OCI-LY7 (cell line): ENCODE measurements around the gene LONRF3. TPM values are rescaled to one million over a fixed set of nuclear protein-coding genes. Genes with fewer than 3 reads are reported as not detected.

Experiments
- BruUV-seq: library from RNA; stranded (reverse); fragments of 400-500 nt; replicated peaks from 2 replicates; lab custom pipeline; 2021; lab: Mats Ljungman, UMichigan
- CTCF ChIA-PET: fragments of 300-600 bp; sonication (Branson Sonifier 250); formaldehyde crosslinking; loops from one replicate; lab custom pipeline; 2022; ENCODE audit warnings: antibody characterized with exemption; ENCODE audit not compliant: unreplicated experiment; lab: Charles Lee
- POLR2A ChIA-PET: fragments of 300-600 bp; sonication (Branson Sonifier 250); formaldehyde crosslinking; loops from one replicate; lab custom pipeline; 2022; ENCODE audit warnings: antibody characterized with exemption; lab: Charles Lee
- DNase-seq: peaks from one replicate; pipeline ENCODE4 v3.0.0-alpha.2; 2015; ENCODE audit warnings: low spot score
- H2AFZ ChIP-seq: fragments of 200-600 bp; sonication (generic), shearing (Covaris generic); 2 replicates; pipeline ENCODE4 v1.6.1; 2014; ENCODE audit warnings: mild to moderate bottlenecking, antibody characterized with exemption, low read length, moderate library complexity
- H3K27ac ChIP-seq: fragments of 200-600 bp; sonication (generic); 2 replicates; pipeline ENCODE4 v1.5.1; 2014; ENCODE audit warnings: mixed run types, low read depth, mild to moderate bottlenecking, moderate library complexity, low read length, inconsistent platforms; ENCODE audit not compliant: poor library complexity, severe bottlenecking
- H3K36me3 ChIP-seq: fragments of 200-600 bp; sonication (generic); 2 replicates; pipeline ENCODE4 v1.6.1; 2014; ENCODE audit warnings: mild to moderate bottlenecking, antibody characterized with exemption, low read length, moderate library complexity, mixed read lengths; ENCODE audit not compliant: insufficient read depth
- H3K4me1 ChIP-seq: fragments of 200-600 bp; sonication (generic); 2 replicates; pipeline ENCODE4 v1.5.1; 2014; ENCODE audit warnings: mild to moderate bottlenecking, low read length; ENCODE audit not compliant: insufficient read depth, poor library complexity, severe bottlenecking
- H3K4me2 ChIP-seq: fragments of 200-600 bp; sonication (generic); 2 replicates; pipeline ENCODE4 v1.6.1; 2014; ENCODE audit warnings: mild to moderate bottlenecking, low read length
- H3K4me3 ChIP-seq: fragments of 200-600 bp; sonication (generic); 2 replicates; pipeline ENCODE4 v1.5.1; 2014; ENCODE audit warnings: mild to moderate bottlenecking, low read depth, low read length; ENCODE audit not compliant: poor library complexity, severe bottlenecking
- H3K79me2 ChIP-seq: fragments of 200-600 bp; sonication (generic); 2 replicates; pipeline ENCODE4 v1.6.1; 2016; ENCODE audit warnings: low read depth, mild to moderate bottlenecking, low read length, moderate library complexity, mixed read lengths; ENCODE audit not compliant: insufficient read depth
- H3K9me2 ChIP-seq: fragments of 200-600 bp; sonication (generic); 2 replicates; pipeline ENCODE4 v1.6.1; 2016; ENCODE audit warnings: mild to moderate bottlenecking, low read length, mixed read lengths; ENCODE audit not compliant: insufficient read depth
- H3K9me3 ChIP-seq: fragments of 200-600 bp; sonication (generic); 2 replicates; pipeline ENCODE4 v1.6.1; 2014; ENCODE audit warnings: mild to moderate bottlenecking, mixed run types, low read length, mixed read lengths
- H4K20me1 ChIP-seq: fragments of 200-600 bp; sonication (generic); 2 replicates; pipeline ENCODE4 v1.6.1; 2014; ENCODE audit warnings: mild to moderate bottlenecking, antibody characterized with exemption, low read length, moderate library complexity, mixed read lengths; ENCODE audit not compliant: insufficient read depth
- EZH2phosphoT487 ChIP-seq: fragments of 200-600 bp; sonication (generic); IDR thresholded peaks from 2 replicates; pipeline ENCODE4 v1.6.1; 2018; ENCODE audit warnings: low read depth, borderline replicate concordance, mild to moderate bottlenecking, mixed run types, antibody characterized with exemption, low read length, moderate library complexity, mixed read lengths
- intact Hi-C: fragments of 100-400 bp; cut with micrococcal nuclease; formaldehyde crosslinking; loops from one replicate; pipeline ENCODE4 v1.10.0; 2022; ENCODE audit not compliant: unreplicated experiment
- total RNA-seq, 2 experiments: library from RNA; depleted of rRNA in 1 of 2; stranded (reverse); fragments of >200 nt in 1 of 2; shearing (Covaris generic) in 1 of 2; gene quantifications; 2 replicates each; pipeline ENCODE4 v1.2.3, GENCODE V29; 2014 to 2022
- TF ChIP-seq, protein P1 (sequence below): fragments of 200-600 bp; sonication (generic); conservative IDR thresholded peaks from 2 replicates; pipeline ENCODE4 v1.5.1; 2014; ENCODE audit warnings: mild to moderate bottlenecking, antibody characterized with exemption, low read length, moderate library complexity, mixed read lengths

The LONRF3 gene
- total RNA-seq, 2 experiments from 2014 or later, result not detected

DNA sequence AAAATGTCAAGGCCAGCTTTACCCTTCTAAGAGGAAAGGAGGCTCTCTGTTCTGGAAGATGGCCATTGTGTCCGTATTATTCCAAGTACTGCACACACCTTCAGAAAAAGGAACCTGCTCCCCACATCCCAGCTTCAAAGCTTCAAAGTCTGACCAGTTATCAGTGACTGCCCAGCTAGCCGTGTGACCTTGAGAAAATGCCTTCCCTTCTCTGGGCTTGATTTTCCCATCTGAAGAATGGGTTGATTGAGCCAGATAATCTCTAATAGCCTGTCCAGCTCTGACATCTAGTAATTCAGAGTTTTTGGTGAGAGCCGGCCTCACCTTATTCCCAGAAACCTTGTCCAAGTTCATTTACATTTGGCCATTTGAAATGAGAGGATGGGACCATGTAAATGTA lies 3.0 kb downstream of the LONRF3 start:
- Histone ChIP-seq H3K4me1 (peaks cover 4% of the 10 kb centered on the region), H3K36me3 (no peaks in the 10 kb centered on the region), H3K4me2 (no peak overlapping the region), H4K20me1 (no peaks in the 10 kb centered on the region), H3K79me2 (no peaks in the 10 kb centered on the region), H3K9me3 (no peaks in the 10 kb centered on the region), H3K9me2 (no peaks in the 10 kb centered on the region), H2AFZ (no peak overlapping the region), H3K27ac (no peak overlapping the region), H3K4me3 (no peak overlapping the region)
- DNase-seq, result no peak
- ChIA-PET POLR2A (interaction anchor here (0.6 kb wide), 1 partner anchor 21 kb away, joined by 3 read pairs; no protein-coding TSS in a partner anchor), CTCF (no interaction called here)
- BruUV-seq, result no TSS peak
- intact Hi-C loops, result no loop called here
- TF ChIP-seq, protein P1, sequence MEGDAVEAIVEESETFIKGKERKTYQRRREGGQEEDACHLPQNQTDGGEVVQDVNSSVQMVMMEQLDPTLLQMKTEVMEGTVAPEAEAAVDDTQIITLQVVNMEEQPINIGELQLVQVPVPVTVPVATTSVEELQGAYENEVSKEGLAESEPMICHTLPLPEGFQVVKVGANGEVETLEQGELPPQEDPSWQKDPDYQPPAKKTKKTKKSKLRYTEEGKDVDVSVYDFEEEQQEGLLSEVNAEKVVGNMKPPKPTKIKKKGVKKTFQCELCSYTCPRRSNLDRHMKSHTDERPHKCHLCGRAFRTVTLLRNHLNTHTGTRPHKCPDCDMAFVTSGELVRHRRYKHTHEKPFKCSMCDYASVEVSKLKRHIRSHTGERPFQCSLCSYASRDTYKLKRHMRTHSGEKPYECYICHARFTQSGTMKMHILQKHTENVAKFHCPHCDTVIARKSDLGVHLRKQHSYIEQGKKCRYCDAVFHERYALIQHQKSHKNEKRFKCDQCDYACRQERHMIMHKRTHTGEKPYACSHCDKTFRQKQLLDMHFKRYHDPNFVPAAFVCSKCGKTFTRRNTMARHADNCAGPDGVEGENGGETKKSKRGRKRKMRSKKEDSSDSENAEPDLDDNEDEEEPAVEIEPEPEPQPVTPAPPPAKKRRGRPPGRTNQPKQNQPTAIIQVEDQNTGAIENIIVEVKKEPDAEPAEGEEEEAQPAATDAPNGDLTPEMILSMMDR, result no peak
- no peak for TF ChIP-seq EZH2phosphoT487

GRCh38 chrX:118978451-118978850 lies 4.0 kb downstream of the LONRF3 start:
- no peak overlapping the region for H3K4me2 ChIP-seq
- no peaks in the 10 kb centered on the region for H4K20me1 ChIP-seq
- CTCF ChIA-PET, result no interaction called here
- BruUV-seq, result no TSS peak
- POLR2A ChIA-PET, result no interaction called here
- H3K9me2 ChIP-seq, result no peaks in the 10 kb centered on the region
- no peaks in the 10 kb centered on the region for H3K9me3 ChIP-seq
- no peak overlapping the region for H3K27ac ChIP-seq
- no peaks in the 10 kb centered on the region for H3K36me3 ChIP-seq
- H3K4me3 ChIP-seq, result no peak overlapping the region
- H3K4me1 ChIP-seq, result peaks cover 4% of the 10 kb centered on the region
- H3K79me2 ChIP-seq, result no peaks in the 10 kb centered on the region
- no peak overlapping the region for H2AFZ ChIP-seq
- intact Hi-C loops, result no loop called here
- TF ChIP-seq EZH2phosphoT487, result no peak
- TF ChIP-seq, protein P1, result no peak
- DNase-seq, result no peak

DNA sequence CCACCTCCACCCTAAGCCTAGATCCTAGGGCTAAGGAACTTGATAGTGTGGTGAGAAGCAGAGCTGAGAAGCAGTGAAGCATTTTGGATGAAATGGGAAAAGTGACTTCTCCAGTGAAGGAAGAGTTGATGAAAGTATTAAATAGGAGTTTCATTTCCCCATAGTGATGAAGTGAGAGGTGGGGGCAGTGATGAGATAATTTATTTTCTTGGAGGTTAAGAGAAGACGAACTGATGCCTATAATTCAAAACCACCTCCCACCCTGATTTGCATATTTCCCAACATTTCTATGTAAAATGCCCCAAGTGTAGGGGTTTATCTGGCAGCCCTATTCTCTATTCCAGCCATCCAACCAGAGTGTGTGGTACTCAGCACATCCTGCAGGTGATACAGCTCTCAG lies 6.3 kb downstream of the LONRF3 start:
- no peaks in the 10 kb centered on the region for H4K20me1 ChIP-seq
- no peaks in the 10 kb centered on the region for H3K9me2 ChIP-seq
- ChIA-PET POLR2A (no interaction called here), CTCF (no interaction called here)
- DNase-seq, result no peak
- intact Hi-C loops, result no loop called here
- no peaks in the 10 kb centered on the region for H3K79me2 ChIP-seq
- no peak for TF ChIP-seq EZH2phosphoT487
- TF ChIP-seq, protein P1, result no peak
- H3K4me3 ChIP-seq, result no peak overlapping the region
- H3K4me2 ChIP-seq, result no peak overlapping the region
- BruUV-seq, result no TSS peak
- no peak overlapping the region for H3K27ac ChIP-seq
- H3K36me3 ChIP-seq, result no peaks in the 10 kb centered on the region
- H3K9me3 ChIP-seq, result no peaks in the 10 kb centered on the region
- peaks cover 4% of the 10 kb centered on the region for H3K4me1 ChIP-seq
- no peak overlapping the region for H2AFZ ChIP-seq
